ENCODE results near the gene ANAPC15. TPM values are rescaled to one million over a fixed set of nuclear protein-coding genes. Genes with fewer than 3 reads are reported as not detected.
A peak's percentile ranks its signal among the peaks of the same experiment; 100 is the strongest.

Gene ANAPC15
- total and polyA plus RNA-seq, 9 of the 15 experiments (the other 6 are each of a cell fraction or from before 2014, with no cell fraction given), result 53.0 to 254 (median 75.7) TPM

DNA sequence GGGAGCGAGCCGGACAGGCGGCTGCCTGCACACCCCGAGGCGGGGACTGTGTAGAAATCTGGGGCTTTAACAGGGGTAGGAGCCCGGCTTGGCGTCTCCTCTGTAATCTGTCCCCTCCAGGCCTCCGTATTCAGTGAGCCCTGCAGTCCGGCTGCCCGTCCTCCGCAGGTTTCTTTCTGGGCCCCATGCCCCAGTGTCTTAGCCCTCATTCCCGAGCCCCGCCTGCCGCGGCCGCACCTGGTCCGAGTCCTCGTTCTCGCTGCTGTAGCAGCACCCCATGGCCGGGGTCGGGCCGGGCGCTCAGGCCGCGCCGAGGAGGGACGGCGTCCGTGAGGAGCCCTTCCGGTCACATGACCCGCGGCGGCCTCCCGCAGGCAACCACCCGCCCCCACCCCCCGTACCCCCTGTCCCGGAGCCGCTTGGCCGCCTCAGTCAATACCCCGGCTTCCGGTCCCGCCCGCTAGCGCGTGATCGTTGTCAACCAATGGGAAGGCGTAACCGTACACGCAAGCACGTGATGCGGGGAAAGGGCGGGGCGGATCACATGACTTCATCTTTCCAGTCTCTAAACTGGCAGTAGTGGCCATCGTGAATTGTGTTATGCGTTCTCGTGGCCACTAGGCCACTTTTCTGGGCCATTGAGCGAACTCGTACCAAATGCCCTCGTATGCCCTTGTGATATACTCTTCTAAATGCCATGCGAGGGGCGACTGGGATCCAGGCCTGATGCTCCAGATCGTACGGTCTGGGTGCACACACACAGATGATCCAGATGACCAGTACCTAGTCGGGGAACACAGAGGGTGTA is 9.3 kb downstream of the ANAPC15 start, which contains the start of gene LAMTOR1 (continued):
- peak in 1 of 2 experiments; percentile 72; a peak in 1 of 4 replicates for TF ChIP-seq KDM4B (IDR thresholded peaks at IDR 0.05; ENCODE audit: borderline replicate concordance in 2 of 2, low read depth in 1 of 2)
- TF ChIP-seq OTX1 (CRISPR knock-in tag; IDR thresholded peaks at IDR 0.05), result 0 out of 2 replicates have a peak, but pooled peaks have one; percentile 65
- TF ChIP-seq ZNF407 (IDR thresholded peaks at IDR 0.05; ENCODE audit: low read depth), result peak; percentile 92
- TF ChIP-seq, protein P1, sequence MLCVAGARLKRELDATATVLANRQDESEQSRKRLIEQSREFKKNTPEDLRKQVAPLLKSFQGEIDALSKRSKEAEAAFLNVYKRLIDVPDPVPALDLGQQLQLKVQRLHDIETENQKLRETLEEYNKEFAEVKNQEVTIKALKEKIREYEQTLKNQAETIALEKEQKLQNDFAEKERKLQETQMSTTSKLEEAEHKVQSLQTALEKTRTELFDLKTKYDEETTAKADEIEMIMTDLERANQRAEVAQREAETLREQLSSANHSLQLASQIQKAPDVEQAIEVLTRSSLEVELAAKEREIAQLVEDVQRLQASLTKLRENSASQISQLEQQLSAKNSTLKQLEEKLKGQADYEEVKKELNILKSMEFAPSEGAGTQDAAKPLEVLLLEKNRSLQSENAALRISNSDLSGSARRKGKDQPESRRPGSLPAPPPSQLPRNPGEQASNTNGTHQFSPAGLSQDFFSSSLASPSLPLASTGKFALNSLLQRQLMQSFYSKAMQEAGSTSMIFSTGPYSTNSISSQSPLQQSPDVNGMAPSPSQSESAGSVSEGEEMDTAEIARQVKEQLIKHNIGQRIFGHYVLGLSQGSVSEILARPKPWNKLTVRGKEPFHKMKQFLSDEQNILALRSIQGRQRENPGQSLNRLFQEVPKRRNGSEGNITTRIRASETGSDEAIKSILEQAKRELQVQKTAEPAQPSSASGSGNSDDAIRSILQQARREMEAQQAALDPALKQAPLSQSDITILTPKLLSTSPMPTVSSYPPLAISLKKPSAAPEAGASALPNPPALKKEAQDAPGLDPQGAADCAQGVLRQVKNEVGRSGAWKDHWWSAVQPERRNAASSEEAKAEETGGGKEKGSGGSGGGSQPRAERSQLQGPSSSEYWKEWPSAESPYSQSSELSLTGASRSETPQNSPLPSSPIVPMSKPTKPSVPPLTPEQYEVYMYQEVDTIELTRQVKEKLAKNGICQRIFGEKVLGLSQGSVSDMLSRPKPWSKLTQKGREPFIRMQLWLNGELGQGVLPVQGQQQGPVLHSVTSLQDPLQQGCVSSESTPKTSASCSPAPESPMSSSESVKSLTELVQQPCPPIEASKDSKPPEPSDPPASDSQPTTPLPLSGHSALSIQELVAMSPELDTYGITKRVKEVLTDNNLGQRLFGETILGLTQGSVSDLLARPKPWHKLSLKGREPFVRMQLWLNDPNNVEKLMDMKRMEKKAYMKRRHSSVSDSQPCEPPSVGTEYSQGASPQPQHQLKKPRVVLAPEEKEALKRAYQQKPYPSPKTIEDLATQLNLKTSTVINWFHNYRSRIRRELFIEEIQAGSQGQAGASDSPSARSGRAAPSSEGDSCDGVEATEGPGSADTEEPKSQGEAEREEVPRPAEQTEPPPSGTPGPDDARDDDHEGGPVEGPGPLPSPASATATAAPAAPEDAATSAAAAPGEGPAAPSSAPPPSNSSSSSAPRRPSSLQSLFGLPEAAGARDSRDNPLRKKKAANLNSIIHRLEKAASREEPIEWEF (CRISPR knock-in tag; IDR thresholded peaks at IDR 0.05), result peak; percentile 53
- peak; percentile 85 for TF ChIP-seq CXXC5 (CRISPR knock-in tag; IDR thresholded peaks at IDR 0.05)
- TF ChIP-seq, protein P2, sequence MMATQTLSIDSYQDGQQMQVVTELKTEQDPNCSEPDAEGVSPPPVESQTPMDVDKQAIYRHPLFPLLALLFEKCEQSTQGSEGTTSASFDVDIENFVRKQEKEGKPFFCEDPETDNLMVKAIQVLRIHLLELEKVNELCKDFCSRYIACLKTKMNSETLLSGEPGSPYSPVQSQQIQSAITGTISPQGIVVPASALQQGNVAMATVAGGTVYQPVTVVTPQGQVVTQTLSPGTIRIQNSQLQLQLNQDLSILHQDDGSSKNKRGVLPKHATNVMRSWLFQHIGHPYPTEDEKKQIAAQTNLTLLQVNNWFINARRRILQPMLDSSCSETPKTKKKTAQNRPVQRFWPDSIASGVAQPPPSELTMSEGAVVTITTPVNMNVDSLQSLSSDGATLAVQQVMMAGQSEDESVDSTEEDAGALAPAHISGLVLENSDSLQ (IDR thresholded peaks at IDR 0.05), result peak; percentile 45
- TF ChIP-seq ETV1 (tag; conservative IDR thresholded peaks at IDR 0.05; ENCODE audit: low read depth), result peak; percentile 59; the same call in 1 of the 2 replicates
- 0 out of 2 replicates have a peak, but pooled peaks have one; percentile 65 for TF ChIP-seq FOXJ2 (tag; IDR thresholded peaks at IDR 0.05)
- TF ChIP-seq, protein P3, sequence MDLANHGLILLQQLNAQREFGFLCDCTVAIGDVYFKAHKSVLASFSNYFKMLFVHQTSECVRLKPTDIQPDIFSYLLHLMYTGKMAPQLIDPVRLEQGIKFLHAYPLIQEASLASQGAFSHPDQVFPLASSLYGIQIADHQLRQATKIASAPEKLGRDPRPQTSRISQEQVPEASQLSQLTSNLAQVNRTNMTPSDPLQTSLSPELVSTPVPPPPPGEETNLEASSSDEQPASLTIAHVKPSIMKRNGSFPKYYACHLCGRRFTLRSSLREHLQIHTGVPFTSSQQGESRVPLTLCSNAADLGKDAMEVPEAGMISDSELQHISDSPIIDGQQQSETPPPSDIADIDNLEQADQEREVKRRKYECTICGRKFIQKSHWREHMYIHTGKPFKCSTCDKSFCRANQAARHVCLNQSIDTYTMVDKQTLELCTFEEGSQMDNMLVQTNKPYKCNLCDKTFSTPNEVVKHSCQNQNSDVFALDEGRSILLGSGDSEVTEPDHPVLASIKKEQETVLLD (IDR thresholded peaks at IDR 0.05), result peak; percentile 58; the same call in 1 of the 2 replicates
